Coronary artery (tissue), 2 donors: Measurements from ENCODE around the gene MRTFA.

Experiments used
- DNase-seq: peaks from one replicate; pipeline ENCODE4 v3.0.0-alpha.2; 2017; ENCODE audit warnings: low spot score
- H3K27ac ChIP-seq, 2 donors: fragments of 200-600 bp; sonication (generic); one replicate each; pipeline ENCODE4 v1.5.1; 2016 to 2019
- H3K4me3 ChIP-seq: fragments of 200-600 bp; sonication (generic); 2 replicates; pipeline ENCODE4 v1.5.1; 2016; ENCODE audit warnings: mild to moderate bottlenecking, moderate library complexity
- TF ChIP-seq, protein P1 (sequence below): fragments of 200-600 bp; sonication (generic); IDR thresholded peaks from one replicate; pipeline ENCODE4 v1.5.1; 2019; ENCODE audit warnings: antibody characterized with exemption

Gene MRTFA

GRCh38 chr22:40407021-40407761 lies 229.3 kb downstream of the MRTFA start:
- DNase-seq, result no peak

GRCh38 chr22:40406063-40406890 lies 230.2 kb downstream of the MRTFA start:
- no peak overlapping the region for H3K4me3 ChIP-seq
- H3K27ac ChIP-seq, result no peak overlapping the region
- TF ChIP-seq, protein P1, sequence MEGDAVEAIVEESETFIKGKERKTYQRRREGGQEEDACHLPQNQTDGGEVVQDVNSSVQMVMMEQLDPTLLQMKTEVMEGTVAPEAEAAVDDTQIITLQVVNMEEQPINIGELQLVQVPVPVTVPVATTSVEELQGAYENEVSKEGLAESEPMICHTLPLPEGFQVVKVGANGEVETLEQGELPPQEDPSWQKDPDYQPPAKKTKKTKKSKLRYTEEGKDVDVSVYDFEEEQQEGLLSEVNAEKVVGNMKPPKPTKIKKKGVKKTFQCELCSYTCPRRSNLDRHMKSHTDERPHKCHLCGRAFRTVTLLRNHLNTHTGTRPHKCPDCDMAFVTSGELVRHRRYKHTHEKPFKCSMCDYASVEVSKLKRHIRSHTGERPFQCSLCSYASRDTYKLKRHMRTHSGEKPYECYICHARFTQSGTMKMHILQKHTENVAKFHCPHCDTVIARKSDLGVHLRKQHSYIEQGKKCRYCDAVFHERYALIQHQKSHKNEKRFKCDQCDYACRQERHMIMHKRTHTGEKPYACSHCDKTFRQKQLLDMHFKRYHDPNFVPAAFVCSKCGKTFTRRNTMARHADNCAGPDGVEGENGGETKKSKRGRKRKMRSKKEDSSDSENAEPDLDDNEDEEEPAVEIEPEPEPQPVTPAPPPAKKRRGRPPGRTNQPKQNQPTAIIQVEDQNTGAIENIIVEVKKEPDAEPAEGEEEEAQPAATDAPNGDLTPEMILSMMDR, result no peak
- DNase-seq, result no peak

More at GRCh38 chr22:40407021-40407761, 229.3 kb downstream of the MRTFA start:
- H3K4me3 ChIP-seq, result no peak overlapping the region
- TF ChIP-seq, protein P1, result no peak
- no peak overlapping the region for H3K27ac ChIP-seq

GRCh38 chr22:40405178-40406062 lies 231.1 kb downstream of the MRTFA start:
- TF ChIP-seq, protein P1, result no peak
- Histone ChIP-seq H3K27ac (no peak overlapping the region), H3K4me3 (no peak overlapping the region)
- DNase-seq, result no peak

DNA sequence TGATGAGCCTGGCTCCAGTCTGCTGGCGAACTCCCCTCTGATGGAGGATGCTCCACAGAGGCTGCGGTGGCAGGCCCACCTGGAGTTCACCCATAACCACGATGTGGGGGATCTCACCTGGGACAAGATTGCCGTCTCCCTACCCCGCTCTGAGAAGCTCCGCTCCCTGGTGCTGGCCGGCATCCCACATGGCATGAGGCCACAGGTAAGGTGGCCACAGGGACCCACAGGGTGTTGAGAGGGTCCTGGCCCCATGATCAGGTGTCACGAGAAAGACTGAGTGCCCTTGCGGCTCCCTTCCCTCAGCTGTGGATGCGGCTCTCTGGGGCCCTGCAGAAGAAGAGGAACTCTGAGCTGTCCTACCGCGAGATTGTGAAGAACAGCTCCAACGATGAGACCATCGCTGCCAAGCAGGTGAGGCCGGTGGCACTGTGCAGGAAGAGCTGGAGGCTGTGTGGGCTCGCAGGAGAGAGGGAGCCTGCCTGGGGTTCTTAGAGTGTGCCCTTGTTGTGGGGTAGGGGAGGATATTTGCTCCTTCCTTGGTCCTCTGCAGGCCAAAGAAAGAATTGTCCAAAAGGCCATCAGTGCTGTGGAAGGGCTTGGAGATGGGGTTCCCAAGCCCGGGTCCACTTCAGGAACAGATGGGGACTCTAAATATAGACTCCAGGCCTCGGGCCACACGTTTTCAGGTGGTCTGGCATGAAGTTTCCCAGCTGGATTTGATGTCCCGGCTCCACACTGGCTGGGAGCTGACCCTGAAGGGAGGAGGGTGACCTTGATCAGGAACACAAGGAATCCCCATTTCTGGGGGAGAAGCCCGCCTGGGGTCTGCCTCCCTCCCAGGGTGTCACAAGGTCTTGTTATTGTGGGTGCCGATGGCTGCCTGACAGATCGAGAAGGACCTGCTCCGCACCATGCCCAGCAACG lies 232.0 kb downstream of the MRTFA start:
- Histone ChIP-seq H3K4me3 (no peak overlapping the region), H3K27ac (no peak overlapping the region)
- TF ChIP-seq, protein P1, result no peak
- no peak for DNase-seq

GRCh38 chr22:40403651-40404050 lies 232.9 kb downstream of the MRTFA start:
- H3K27ac ChIP-seq, result no peak overlapping the region
- DNase-seq, result no peak
- TF ChIP-seq, protein P1, result no peak
- H3K4me3 ChIP-seq, result no peak overlapping the region

- DNase-seq, result no peak
- TF ChIP-seq, protein P1, result no peak
- Histone ChIP-seq H3K4me3 (no peak overlapping the region), H3K27ac (no peak overlapping the region)
Measured at GRCh38 chr22:40403141-40403540, 233.4 kb downstream of the MRTFA start.
